GM12878 (cell line): ENCODE data around the gene NCS1. TPM values are rescaled to one million over a fixed set of nuclear protein-coding genes. Genes with fewer than 3 reads are reported as not detected.

Experiments
- ATAC-seq: fragments of 200-7000 bp; cut with Tn5 transposase; 3 replicates; pipeline ENCODE4 v1.9.1; 2020; ENCODE audit warnings: mild to moderate bottlenecking, moderate library complexity
- BruUV-seq: library from RNA; stranded (reverse); fragments of 400-500 nt; replicated peaks from 2 replicates; lab custom pipeline; 2021; lab: Mats Ljungman, UMichigan
- CTCF ChIA-PET: fragments of 300-600 bp; sonication (Branson Sonifier 250); formaldehyde crosslinking; extraction: SDS; loops from one replicate; lab custom pipeline; 2021; ENCODE audit warnings: inconsistent platforms; lab: Yijun Ruan, JAX
- POLR2A ChIA-PET: fragments of 350-600 bp; formaldehyde crosslinking; extraction: SDS; loops from one replicate; lab custom pipeline; 2021; ENCODE audit warnings: inconsistent platforms; lab: Charles Lee
- RAD21 ChIA-PET: fragments of 300-600 bp; sonication (Branson Sonifier 250); formaldehyde crosslinking; loops from one replicate; lab custom pipeline; 2023; ENCODE audit warnings: antibody characterized with exemption; ENCODE audit not compliant: unreplicated experiment; lab: Charles Lee
- SMC1A ChIA-PET: fragments of 300-600 bp; sonication (Branson Sonifier 250); formaldehyde crosslinking; loops from one replicate; lab custom pipeline; 2023; ENCODE audit not compliant: unreplicated experiment, uncharacterized antibody; lab: Charles Lee
- DNase-seq: peaks from one replicate; pipeline ENCODE4 v3.0.0-alpha.2; 2011; ENCODE audit warnings: low read depth, low spot score
- FAIRE-seq: peaks from 3 replicates; lab custom pipeline; 2011; peaks lifted over from hg19 to GRCh38; lab: Jason Lieb, UNC
- H2AFZ ChIP-seq: 2 replicates; pipeline ENCODE4 v1.6.0; 2011; ENCODE audit warnings: low read depth, low read length, control low read depth; ENCODE audit not compliant: control insufficient read depth
- H3K27ac ChIP-seq: 2 replicates; pipeline ENCODE4 v1.5.1; 2011; ENCODE audit warnings: control low read depth; ENCODE audit not compliant: control insufficient read depth, insufficient read depth
- H3K27me3 ChIP-seq, 2 experiments: replicated peaks in 1 of 2; 2 replicates each; pipeline versions ENCODE4 v1.6.0 to v1.6.1; 2011; ENCODE audit warnings: low read length in 1 of 2; ENCODE audit not compliant: control insufficient read depth in 2 of 2, insufficient read depth in 2 of 2
- H3K36me3 ChIP-seq, 2 experiments: 2 replicates each; pipeline ENCODE4 v1.5.1; 2011; ENCODE audit warnings: low read length in 1 of 2; ENCODE audit not compliant: control insufficient read depth in 2 of 2, insufficient read depth in 2 of 2
- H3K4me1 ChIP-seq: 2 replicates; pipeline ENCODE4 v1.6.1; 2011; ENCODE audit warnings: mild to moderate bottlenecking, low read length, moderate library complexity, mixed read lengths; ENCODE audit not compliant: control insufficient read depth, insufficient read depth
- H3K4me2 ChIP-seq: 2 replicates; pipeline ENCODE4 v1.6.0; 2011; ENCODE audit warnings: control low read depth; ENCODE audit not compliant: control insufficient read depth, insufficient read depth
- H3K4me3 ChIP-seq: fragments of 200-600 bp; sonication (generic); 2 replicates; pipeline ENCODE4 v1.5.1; 2016
- H3K79me2 ChIP-seq: 2 replicates; pipeline ENCODE4 v1.6.0; 2011; ENCODE audit warnings: low read length; ENCODE audit not compliant: control insufficient read depth, insufficient read depth
- H3K9ac ChIP-seq: 2 replicates; pipeline ENCODE4 v1.8.0; 2011; ENCODE audit warnings: low read length, control low read depth, mixed read lengths; ENCODE audit not compliant: control insufficient read depth, insufficient read depth
- H3K9me3 ChIP-seq: replicated peaks from 3 replicates; pipeline ENCODE4 v1.5.1; 2011; ENCODE audit warnings: mild to moderate bottlenecking, low read length; ENCODE audit not compliant: control insufficient read depth, insufficient read depth
- H4K20me1 ChIP-seq: 2 replicates; pipeline ENCODE4 v1.6.0; 2011; ENCODE audit not compliant: control insufficient read depth, insufficient read depth
- BRCA1 ChIP-seq: IDR thresholded peaks from 2 replicates; pipeline ENCODE4 v1.6.1; 2011; ENCODE audit warnings: low read depth, low read length, improper control_type of control experiment
- CBX5 ChIP-seq: sonication (generic); IDR thresholded peaks from 2 replicates; pipeline ENCODE4 v1.6.1; 2016; ENCODE audit warnings: low read depth, moderate library complexity, mild to moderate bottlenecking, inconsistent platforms
- CREM ChIP-seq: IDR thresholded peaks from 2 replicates; pipeline ENCODE4 v1.6.1; 2014; ENCODE audit warnings: antibody characterized with exemption, low read depth
- FOS ChIP-seq: IDR thresholded peaks from 3 replicates; pipeline ENCODE4 v1.6.1; 2011; ENCODE audit warnings: borderline replicate concordance; ENCODE audit not compliant: insufficient read length; ENCODE audit errors: extremely low read depth
- HDAC6 ChIP-seq: fragments of 200-600 bp; sonication (generic); IDR thresholded peaks from one replicate; pipeline ENCODE4 v1.8.0; 2017; ENCODE audit warnings: antibody characterized with exemption; ENCODE audit not compliant: unreplicated experiment
- ZNF274 ChIP-seq: IDR thresholded peaks from one replicate; pipeline ENCODE4 v1.8.0; 2011; ENCODE audit not compliant: insufficient read length, insufficient read depth
- WGBS: methylation state at CpG from one replicate; pipeline ENCODE4 v1.1.6; 2016; ENCODE audit warnings: low lambda C conversion rate; ENCODE audit not compliant: insufficient replicate concordance, insufficient coverage; ENCODE audit errors: missing lambda C conversion rate; 5-methylcytosine and 5-hydroxymethylcytosine counted together
- in situ Hi-C: fragments of 300-500 bp; cut with MboI; formaldehyde crosslinking; loops from 9 replicates; pipeline ENCODE4 v1.14.3; 2018; ENCODE audit warnings: mixed read lengths
- intact Hi-C: fragments of 100-400 bp; cut with micrococcal nuclease; formaldehyde crosslinking; loops from one replicate; pipeline ENCODE4 v1.14.2; 2022; ENCODE audit not compliant: unreplicated experiment
- polyA plus RNA-seq, 11 experiments: library from polyadenylated mRNA; depleted of rRNA in 4 of 11; unstranded in 6 of 11; stranded (reverse) in 5 of 11; fragments of >200 nt; fragmentation: Nextera tagmentation in 4 of 11; fragmentation: Illumina TruSeq in 1 of 11; extraction: Ambion mirVana in 4 of 11; extraction: Trizol in 1 of 11; gene quantifications; 1 replicate in 1 of 11; 2 replicates in 10 of 11; pipeline versions ENCODE4 v1.2.1 to v1.2.3, GENCODE V29; 2011 to 2016; ENCODE audit warnings: inconsistent platforms in 2 of 11, missing spikeins in 2 of 11, low read depth in 1 of 11
- total RNA-seq, 4 experiments: library from RNA; depleted of rRNA in 3 of 4; stranded (reverse); fragments of >200 nt in 3 of 4; fragmentation: Illumina TruSeq in 1 of 4; extraction: Trizol in 1 of 4; gene quantifications; 2 replicates each; pipeline versions ENCODE4 v1.2.1 to v1.2.3, GENCODE V29; 2013 to 2021
- TF ChIP-seq, protein P1 (sequence below): fragments of 450-650 bp; IDR thresholded peaks from 2 replicates; pipeline ENCODE4 v1.6.1; 2017; ENCODE audit warnings: mild to moderate bottlenecking, low read depth, inconsistent platforms; ENCODE audit not compliant: poor library complexity, severe bottlenecking
- TF ChIP-seq, protein P2 (sequence below): fragments of 450-650 bp; IDR thresholded peaks from 2 replicates; pipeline ENCODE4 v1.6.1; 2018; ENCODE audit warnings: mild to moderate bottlenecking, low read depth, moderate library complexity; ENCODE audit not compliant: partially characterized antibody
- TF ChIP-seq, protein P3 (sequence below): IDR thresholded peaks from 2 replicates; pipeline ENCODE4 v1.6.1; 2012; ENCODE audit warnings: low read length, inconsistent platforms
- TF ChIP-seq, protein P4 (sequence below): fragments of 450-650 bp; formaldehyde crosslinking; IDR thresholded peaks from 2 replicates; pipeline ENCODE4 v1.4.0; 2020; ENCODE audit warnings: mild to moderate bottlenecking, moderate library complexity

NCS1 gene
- total and polyA plus RNA-seq, 10 of the 15 experiments (the other 5 are each of a cell fraction or from before 2014, with no cell fraction given), result 0.04 to 0.22 (median 0.06) TPM; not detected in 4

DNA sequence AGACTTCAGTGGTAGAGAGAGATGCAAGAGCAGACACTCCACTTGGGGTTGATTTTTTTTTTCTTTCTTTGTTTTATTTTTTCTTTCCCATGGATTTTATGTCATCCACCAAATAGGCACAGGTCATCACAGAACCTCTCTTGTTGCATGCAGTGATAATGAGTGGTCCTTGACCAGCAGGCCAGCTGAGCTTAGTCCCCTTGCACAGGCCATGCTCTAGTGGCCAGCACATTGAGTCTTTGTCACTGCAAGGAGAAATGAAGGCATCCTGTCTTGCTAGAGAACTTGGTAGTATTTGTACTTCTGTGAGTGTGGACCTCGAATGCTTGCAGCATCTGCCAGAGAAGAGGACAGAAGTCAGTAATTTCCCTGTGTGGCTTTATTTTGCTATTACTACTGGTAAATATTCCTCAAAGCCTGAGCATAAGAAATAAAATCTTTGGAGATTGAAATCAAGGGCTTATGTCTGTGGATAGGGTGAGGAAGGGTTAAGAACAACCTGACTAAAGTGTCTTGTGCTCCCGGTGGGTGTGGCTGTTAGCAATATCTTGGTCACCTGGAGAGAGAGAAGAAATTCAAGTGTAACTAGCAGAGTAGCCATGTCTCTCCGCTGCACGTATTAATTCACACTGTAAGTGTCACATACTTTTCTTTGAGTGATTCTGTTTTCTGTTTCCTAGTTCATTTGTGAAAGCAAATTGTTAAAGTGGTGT is 45.3 kb upstream of the NCS1 start:
- no peak overlapping the region for H3K4me3 ChIP-seq
- H3K27ac ChIP-seq, result no peak overlapping the region
- no peaks in the 10 kb centered on the region for H3K27me3 ChIP-seq
- H3K4me2 ChIP-seq, result no peak overlapping the region
- CTCF ChIA-PET, result interaction anchor here (1.8 to 2.4 kb wide), 2 partner anchors 19 to 20 kb away, joined by 10 to 12 read pairs; no protein-coding TSS in a partner anchor
- no peak overlapping the region for H2AFZ ChIP-seq
- RAD21 ChIA-PET, result interaction anchor here (0.7 to 3.3 kb wide), 2 partner anchors 20 to 91 kb away, joined by 3 to 22 read pairs; no protein-coding TSS in a partner anchor
- peaks cover 0 to 7% of the 10 kb centered on the region in 2 experiments; a peak in 2 of 4 replicates for H3K36me3 ChIP-seq
- no peak for FAIRE-seq
- H3K9me3 ChIP-seq, result no peaks in the 10 kb centered on the region
- no TSS peak for BruUV-seq
- no peak overlapping the region for H3K9ac ChIP-seq
- in situ Hi-C loops (no loop called here), intact Hi-C loops (loop anchor here (5.0 kb wide), 1 partner anchor 115 kb away; no protein-coding TSS in a partner anchor)
- 47% methylated on average over 4 of the region's 4 CpGs for WGBS
- no peaks in the 10 kb centered on the region for H4K20me1 ChIP-seq
- ATAC-seq, result no peak
- SMC1A ChIA-PET, result interaction anchor here (3.6 kb wide), 1 partner anchor 11 kb away, joined by 10 read pairs; no protein-coding TSS in a partner anchor
- H3K79me2 ChIP-seq, result no peaks in the 10 kb centered on the region
- no peak for DNase-seq
- peaks cover 28% of the 10 kb centered on the region for H3K4me1 ChIP-seq
- POLR2A ChIA-PET, result interaction anchor here (0.7 kb wide), 1 partner anchor 18 kb away, joined by 3 read pairs; no protein-coding TSS in a partner anchor
- TF ChIP-seq FOS (no peak), ZNF274 (no peak), CBX5 (no peak), HDAC6 (no peak), BRCA1 (no peak), CREM (no peak)
- TF ChIP-seq, protein P1, sequence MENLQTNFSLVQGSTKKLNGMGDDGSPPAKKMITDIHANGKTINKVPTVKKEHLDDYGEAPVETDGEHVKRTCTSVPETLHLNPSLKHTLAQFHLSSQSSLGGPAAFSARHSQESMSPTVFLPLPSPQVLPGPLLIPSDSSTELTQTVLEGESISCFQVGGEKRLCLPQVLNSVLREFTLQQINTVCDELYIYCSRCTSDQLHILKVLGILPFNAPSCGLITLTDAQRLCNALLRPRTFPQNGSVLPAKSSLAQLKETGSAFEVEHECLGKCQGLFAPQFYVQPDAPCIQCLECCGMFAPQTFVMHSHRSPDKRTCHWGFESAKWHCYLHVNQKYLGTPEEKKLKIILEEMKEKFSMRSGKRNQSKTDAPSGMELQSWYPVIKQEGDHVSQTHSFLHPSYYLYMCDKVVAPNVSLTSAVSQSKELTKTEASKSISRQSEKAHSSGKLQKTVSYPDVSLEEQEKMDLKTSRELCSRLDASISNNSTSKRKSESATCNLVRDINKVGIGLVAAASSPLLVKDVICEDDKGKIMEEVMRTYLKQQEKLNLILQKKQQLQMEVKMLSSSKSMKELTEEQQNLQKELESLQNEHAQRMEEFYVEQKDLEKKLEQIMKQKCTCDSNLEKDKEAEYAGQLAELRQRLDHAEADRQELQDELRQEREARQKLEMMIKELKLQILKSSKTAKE, result no peak
- TF ChIP-seq, protein P2, sequence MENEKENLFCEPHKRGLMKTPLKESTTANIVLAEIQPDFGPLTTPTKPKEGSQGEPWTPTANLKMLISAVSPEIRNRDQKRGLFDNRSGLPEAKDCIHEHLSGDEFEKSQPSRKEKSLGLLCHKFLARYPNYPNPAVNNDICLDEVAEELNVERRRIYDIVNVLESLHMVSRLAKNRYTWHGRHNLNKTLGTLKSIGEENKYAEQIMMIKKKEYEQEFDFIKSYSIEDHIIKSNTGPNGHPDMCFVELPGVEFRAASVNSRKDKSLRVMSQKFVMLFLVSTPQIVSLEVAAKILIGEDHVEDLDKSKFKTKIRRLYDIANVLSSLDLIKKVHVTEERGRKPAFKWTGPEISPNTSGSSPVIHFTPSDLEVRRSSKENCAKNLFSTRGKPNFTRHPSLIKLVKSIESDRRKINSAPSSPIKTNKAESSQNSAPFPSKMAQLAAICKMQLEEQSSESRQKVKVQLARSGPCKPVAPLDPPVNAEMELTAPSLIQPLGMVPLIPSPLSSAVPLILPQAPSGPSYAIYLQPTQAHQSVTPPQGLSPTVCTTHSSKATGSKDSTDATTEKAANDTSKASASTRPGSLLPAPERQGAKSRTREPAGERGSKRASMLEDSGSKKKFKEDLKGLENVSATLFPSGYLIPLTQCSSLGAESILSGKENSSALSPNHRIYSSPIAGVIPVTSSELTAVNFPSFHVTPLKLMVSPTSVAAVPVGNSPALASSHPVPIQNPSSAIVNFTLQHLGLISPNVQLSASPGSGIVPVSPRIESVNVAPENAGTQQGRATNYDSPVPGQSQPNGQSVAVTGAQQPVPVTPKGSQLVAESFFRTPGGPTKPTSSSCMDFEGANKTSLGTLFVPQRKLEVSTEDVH, result no peak
- TF ChIP-seq, protein P3, sequence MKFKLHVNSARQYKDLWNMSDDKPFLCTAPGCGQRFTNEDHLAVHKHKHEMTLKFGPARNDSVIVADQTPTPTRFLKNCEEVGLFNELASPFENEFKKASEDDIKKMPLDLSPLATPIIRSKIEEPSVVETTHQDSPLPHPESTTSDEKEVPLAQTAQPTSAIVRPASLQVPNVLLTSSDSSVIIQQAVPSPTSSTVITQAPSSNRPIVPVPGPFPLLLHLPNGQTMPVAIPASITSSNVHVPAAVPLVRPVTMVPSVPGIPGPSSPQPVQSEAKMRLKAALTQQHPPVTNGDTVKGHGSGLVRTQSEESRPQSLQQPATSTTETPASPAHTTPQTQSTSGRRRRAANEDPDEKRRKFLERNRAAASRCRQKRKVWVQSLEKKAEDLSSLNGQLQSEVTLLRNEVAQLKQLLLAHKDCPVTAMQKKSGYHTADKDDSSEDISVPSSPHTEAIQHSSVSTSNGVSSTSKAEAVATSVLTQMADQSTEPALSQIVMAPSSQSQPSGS, result no peak
- TF ChIP-seq, protein P4, sequence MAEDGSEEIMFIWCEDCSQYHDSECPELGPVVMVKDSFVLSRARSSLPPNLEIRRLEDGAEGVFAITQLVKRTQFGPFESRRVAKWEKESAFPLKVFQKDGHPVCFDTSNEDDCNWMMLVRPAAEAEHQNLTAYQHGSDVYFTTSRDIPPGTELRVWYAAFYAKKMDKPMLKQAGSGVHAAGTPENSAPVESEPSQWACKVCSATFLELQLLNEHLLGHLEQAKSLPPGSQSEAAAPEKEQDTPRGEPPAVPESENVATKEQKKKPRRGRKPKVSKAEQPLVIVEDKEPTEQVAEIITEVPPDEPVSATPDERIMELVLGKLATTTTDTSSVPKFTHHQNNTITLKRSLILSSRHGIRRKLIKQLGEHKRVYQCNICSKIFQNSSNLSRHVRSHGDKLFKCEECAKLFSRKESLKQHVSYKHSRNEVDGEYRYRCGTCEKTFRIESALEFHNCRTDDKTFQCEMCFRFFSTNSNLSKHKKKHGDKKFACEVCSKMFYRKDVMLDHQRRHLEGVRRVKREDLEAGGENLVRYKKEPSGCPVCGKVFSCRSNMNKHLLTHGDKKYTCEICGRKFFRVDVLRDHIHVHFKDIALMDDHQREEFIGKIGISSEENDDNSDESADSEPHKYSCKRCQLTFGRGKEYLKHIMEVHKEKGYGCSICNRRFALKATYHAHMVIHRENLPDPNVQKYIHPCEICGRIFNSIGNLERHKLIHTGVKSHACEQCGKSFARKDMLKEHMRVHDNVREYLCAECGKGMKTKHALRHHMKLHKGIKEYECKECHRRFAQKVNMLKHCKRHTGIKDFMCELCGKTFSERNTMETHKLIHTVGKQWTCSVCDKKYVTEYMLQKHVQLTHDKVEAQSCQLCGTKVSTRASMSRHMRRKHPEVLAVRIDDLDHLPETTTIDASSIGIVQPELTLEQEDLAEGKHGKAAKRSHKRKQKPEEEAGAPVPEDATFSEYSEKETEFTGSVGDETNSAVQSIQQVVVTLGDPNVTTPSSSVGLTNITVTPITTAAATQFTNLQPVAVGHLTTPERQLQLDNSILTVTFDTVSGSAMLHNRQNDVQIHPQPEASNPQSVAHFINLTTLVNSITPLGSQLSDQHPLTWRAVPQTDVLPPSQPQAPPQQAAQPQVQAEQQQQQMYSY (CRISPR knock-in tag), result no peak
